IPS DF 19.7 (cell line): ENCODE measurements around the gene MLN.

Experiments used
- DNase-seq: peaks from one replicate; pipeline ENCODE4 v3.0.0-alpha.2; 2013; ENCODE audit warnings: low read depth, low spot score

The MLN gene

DNA sequence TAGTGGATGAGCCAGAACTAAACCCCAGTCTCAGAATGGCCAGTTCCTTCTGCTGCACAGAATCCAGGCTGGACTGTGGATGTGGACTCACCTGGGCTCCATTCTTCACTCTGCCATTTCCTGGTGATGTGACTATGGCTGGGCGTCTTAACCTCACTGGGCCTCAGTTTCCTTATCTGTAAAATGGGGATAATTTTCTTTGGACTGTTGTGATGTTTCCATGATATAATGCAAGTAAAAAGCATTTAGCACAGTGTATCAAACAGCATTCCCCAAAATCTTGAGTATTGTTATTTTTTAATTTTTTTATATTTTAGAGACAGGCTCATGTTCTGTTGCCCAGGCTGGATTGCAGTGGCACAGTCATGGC lies 51.2 kb downstream of the MLN start:
- DNase-seq, result no peak

DNA sequence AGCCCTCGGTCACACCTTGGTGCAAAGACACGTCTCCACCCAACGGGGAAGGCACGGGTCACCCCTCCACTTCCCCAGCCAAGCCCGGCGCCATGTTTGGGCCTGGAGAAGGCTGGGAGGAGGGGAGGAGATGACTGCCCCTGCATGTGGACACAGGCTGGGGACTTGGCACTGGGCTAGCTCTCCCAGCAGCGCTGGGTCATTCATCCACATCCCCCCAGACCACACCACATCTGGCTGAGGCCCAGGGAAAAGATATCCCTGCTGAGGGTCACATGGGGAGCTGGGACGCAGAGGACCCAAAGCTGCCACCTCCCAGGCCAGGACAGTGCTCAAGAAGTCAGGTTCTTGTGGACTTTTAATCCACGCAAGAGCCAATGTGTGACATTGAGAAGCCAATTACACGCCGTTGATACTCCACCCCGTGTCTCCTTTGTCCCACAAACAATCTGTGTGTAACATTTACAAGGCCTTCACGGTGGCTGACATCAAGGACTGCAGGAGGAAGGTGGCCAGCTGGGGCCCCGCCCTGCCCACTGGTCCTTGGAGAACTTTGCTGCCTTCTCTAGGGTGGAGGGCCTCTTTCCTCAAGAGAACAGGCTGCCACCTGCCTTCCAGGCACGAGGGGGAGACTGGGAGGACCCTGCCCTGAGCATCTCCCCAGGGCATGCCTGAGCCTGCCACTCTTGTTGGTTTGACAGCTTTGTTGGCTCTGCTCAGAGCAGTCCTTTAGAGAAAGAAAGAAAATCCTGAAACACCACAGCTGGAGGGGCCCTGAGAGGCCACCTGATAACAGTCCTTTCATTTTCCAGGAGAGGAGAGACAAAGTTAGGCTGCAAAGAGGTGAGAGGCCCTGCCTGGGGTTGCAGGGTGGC lies 51.8 kb downstream of the MLN start:
- no peak for DNase-seq

DNA sequence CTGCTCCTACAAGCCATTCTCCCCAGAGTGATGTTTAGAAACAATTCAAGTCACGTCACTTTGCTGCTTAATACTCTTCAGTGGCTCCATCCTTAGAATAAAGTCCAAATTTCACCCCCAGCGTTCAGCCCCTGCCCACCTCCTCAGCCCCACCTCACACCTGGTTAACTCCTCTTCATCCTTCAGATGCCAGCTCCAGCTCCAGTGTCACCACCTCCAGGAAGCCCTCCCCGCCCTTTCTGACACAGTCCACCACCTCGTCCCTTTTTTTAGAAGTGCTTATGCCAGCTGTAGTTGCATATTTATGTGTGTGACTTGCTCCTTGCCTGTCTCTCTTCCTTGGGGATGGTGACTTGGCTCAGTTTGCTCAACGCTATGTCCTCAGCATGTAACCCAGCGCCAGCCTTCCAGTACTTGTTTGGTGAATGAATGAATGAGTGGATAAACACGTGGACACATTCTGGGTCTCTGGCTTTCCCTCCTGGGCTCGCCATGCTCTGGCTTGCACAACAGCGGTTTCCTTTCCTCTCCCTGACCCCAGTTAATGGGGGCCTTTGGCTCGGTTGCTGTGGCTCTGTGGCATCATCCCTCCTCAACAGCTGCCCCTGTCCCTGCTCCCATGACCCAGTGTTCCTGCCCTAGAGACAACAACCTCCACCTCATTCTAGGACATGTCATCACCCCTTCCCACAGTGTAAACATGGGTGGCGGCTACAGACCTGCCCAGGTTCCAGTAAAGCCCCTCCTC lies 53.4 kb downstream of the MLN start:
- DNase-seq, result no peak

DNA sequence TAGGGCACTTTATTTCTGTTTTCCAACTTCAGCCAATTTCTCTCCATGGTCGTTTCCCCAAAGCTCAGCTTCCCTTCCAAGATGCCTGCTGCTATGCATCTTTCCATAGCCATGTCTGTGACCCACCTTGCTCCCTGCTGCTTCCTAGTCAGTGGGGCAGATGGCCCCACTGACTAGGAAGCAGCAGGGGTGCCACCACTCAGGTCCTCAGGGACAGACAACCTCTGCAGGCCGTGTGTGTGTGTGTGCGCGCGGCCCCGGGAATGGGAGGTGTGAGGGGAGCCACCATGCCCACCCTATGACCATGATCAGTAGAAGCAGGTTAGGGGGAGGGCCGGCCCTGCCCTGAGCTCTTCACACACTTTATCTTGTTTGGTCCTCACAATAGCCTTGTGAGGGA lies 54.4 kb downstream of the MLN start:
- DNase-seq, result no peak

DNA sequence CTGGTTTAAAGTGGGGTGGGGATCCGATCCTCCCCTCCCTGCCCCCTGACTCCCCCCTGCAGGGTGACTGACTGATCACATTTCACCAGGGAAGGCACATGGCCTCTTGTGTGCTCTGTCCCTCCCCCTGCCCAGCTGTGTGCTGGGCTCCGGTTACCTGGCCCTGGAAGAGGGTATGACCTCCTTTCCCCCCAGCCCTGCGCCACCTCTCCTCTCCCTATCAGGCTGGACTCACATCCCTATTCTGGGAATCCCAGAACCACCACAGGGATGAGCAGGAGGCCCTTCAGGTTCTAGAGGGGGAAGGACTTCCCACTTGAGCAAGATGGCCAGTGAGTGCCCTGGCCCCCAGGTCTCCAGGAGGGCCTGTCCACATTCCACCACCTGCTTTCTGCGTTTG lies 55.0 kb downstream of the MLN start:
- no peak for DNase-seq

DNA sequence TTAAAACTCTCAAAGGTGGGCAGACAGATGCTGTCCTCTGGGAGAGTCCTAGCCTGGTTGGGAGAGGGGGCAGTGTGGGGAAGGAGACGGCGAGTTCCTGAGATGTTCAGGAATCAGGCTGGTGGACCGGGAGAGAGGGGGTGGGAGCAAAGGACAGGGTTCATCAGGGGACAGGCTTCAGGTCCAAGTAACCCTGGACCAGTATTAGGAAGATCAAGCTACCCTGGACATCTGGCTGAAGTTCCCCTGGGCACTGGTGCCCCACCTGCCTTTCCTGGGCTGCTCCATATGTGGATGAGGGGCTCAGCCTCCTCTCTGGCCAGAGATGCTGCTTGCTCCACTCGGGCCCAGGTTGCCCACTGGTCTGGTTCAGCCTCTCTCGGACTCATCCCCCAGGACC lies 56.0 kb downstream of the MLN start:
- DNase-seq, result no peak

DNA sequence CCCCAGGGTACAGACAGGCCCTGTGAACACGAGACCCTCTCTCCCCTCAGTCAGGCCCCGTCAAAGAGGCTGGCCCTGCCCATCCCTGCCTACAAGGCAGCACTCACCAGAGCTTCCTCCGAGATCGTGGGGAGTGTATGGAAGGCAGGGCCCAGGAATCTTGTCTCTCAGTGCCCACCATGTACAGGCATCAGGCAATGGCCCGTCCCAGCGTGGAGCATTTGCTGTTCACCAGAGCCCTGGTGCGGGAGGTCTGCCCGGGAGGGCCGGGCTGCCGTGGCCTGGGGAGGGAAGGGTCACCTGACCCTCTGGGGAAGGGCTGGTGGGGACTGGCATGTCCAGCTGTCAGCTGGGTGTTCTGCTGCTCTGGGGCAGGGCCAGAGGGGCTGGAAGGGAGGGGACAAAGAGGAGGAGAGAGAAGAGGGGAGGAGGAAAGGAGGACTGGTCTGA lies 57.1 kb downstream of the MLN start, which contains the start of gene IP6K3:
TSS of gene IP6K3 (minus strand) at position 255 of the 450 bp plus-strand sequence. CDS start 11,429 bp downstream, outside the sequence.
- DNase-seq, result no peak

DNA sequence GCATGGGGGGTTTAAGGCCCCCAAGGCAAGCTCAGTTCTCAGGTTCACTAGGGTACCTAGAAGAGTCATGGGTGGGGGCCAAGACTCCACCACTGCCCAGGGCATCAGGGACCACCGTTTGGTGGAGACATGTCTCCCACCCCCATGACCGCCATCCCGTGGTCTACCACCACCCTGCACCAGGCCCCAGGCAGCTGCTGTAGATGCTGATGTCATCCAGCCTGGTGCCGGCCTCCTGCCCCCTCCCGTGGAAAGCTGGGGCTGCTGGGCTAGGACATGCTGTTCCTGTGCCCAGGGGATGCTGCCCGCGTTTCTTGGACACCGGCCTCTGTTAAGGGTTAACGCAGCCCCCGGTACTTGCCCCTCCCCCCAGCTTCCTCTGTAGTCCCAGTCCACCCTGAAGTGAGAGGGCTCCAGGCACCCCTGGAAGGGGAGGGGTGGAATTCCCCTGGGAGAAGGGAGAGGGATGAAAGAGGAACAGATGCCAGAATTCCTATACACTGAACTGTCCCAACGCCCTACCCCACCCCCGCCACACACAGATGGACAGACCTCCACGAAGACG lies 57.7 kb downstream of the MLN start:
- no peak for DNase-seq

DNA sequence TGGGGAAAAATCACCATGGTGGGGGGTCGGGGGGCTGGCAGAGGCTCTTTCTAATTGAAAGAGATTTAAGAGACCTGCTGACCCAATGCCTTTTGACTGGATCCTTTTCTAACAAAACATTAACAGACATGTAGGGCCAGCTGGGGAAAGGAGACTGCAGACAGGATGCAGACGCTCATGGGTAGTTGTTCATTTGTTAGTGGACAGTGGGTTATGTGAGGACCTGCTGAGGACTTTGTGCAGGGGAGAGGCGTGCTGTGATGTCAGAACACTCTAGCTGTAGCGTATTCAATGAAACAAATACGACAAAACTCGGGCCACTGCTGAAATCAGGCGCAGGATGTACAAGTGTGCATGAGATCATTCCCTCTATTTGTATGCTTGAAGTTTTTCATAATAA lies 58.3 kb downstream of the MLN start:
- no peak for DNase-seq

DNA sequence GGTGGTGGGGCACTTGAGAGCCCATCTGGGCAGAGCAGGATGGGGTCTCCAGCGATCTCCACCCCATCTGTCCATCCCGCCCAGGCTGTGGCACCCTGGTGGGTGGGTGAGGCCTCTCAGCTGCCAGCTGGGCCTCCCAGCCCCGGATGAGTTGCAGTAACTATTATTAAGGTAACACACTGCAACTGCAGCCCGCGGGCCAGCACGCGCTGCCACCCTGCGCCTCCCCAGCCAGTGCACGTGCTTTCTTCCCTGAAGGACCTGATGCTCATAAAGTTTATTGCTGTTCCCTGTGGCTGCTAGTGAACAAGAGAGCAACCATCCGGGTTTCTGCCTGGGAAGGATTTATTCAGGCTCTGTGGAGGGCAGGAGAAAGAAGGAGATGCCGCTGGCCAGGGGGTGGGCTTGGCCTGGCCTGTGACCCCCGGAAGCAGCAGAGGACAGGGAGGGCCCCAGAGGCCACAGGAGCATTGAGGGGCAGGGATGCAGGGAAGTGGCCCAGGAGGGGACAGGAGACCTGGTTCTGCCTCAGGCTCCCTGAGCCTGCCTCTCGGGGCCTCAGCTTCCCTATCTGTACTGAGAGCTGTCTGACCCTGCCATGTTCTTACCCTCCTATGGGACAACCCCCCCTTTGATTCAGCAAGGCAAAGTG lies 58.8 kb downstream of the MLN start:
- DNase-seq, result no peak
